Measurements from ENCODE around the gene TMEM203. TPM values are rescaled to one million over a fixed set of nuclear protein-coding genes. Genes with fewer than 3 reads are reported as not detected.

The TMEM203 gene
- total and polyA plus RNA-seq, 2 of the 13 experiments (the other 11 are each of a cell fraction or from before 2014, with no cell fraction given): 23.4 to 36.7 TPM

DNA sequence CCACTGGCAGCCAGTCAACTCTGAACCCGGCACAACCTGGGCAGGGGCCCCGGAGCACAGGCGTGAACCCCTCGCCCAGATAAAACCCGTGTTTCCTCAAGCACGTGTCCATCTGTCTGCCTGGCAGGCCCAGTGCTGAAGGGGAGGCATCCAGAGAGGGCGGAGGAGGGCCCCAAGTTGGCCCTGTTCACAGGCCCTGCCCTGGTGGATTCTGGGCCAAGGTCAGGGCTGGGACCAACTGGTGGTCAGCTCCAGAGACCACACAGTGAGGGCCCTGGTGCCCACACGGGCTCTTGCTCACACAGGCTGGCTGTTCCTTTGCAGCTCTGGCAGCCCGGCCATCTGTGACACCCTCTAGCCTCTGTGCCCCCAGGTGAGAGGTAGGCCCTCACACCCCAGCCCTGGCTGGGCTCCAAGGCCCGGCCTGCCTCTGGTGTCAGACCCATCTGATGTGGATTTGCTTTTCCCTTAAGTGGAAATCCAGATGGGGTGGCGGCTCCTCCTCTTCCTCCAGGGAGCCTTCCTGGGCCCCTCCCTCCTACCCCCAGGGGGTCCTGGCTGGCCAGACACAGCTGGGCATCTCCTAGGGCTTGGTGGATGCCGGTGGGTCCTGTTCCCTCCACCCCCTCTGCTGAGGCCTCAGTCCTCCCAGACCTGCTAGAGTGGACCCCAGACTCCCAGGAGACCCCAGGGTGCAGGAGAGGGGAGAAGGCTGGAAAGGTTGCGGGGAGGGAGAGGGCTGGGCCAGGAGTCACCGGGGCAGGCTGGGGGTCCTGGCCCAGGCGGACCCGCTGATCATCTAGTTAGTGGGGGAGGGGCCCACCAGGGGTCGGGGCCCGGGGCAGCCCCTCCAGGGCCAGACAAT lies 45.1 kb upstream of the TMEM203 start (continued):
- TF ChIP-seq, protein P1, sequence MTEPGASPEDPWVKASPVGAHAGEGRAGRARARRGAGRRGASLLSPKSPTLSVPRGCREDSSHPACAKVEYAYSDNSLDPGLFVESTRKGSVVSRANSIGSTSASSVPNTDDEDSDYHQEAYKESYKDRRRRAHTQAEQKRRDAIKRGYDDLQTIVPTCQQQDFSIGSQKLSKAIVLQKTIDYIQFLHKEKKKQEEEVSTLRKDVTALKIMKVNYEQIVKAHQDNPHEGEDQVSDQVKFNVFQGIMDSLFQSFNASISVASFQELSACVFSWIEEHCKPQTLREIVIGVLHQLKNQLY (CRISPR knock-in tag; IDR thresholded peaks at IDR 0.05): peak; percentile 35; the same call in 1 of the 2 replicates
- TF ChIP-seq, protein P2, sequence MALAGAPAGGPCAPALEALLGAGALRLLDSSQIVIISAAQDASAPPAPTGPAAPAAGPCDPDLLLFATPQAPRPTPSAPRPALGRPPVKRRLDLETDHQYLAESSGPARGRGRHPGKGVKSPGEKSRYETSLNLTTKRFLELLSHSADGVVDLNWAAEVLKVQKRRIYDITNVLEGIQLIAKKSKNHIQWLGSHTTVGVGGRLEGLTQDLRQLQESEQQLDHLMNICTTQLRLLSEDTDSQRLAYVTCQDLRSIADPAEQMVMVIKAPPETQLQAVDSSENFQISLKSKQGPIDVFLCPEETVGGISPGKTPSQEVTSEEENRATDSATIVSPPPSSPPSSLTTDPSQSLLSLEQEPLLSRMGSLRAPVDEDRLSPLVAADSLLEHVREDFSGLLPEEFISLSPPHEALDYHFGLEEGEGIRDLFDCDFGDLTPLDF (CRISPR knock-in tag; IDR thresholded peaks at IDR 0.05): no peak
- TF ChIP-seq CHD4 (IDR thresholded peaks at IDR 0.05; ENCODE audit: borderline replicate concordance, low read length): no peak
- TF ChIP-seq ZNF496 (CRISPR knock-in tag; IDR thresholded peaks at IDR 0.05; ENCODE audit: insufficient replicate concordance): no peak
- no peak for TF ChIP-seq JUNB (CRISPR knock-in tag; IDR thresholded peaks at IDR 0.05; ENCODE audit: borderline replicate concordance)
- TF ChIP-seq ZNF75D (CRISPR knock-in tag; IDR thresholded peaks at IDR 0.05; ENCODE audit: borderline replicate concordance): no peak
- TF ChIP-seq HOXA3 (CRISPR knock-in tag; IDR thresholded peaks at IDR 0.05): peak; percentile 18; the same call in 1 of the 2 replicates
- no peak for TF ChIP-seq FOXA1 (IDR thresholded peaks at IDR 0.05)
- TF ChIP-seq FOXA1 (CRISPR knock-in tag; IDR thresholded peaks at IDR 0.05): no peak
- TF ChIP-seq PHB2 (IDR thresholded peaks at IDR 0.05; ENCODE audit: partially characterized antibody): no peak
- TF ChIP-seq FOXK2 (IDR thresholded peaks at IDR 0.05): no peak
- TF ChIP-seq HNRNPL (IDR thresholded peaks at IDR 0.05; ENCODE audit: low read depth, low read length): peak; percentile 62; the same call in 1 of the 2 replicates
- 0 out of 2 replicates have a peak, but pooled peaks have one; percentile 30 for TF ChIP-seq ZNF317 (CRISPR knock-in tag; IDR thresholded peaks at IDR 0.05)
- no peak for TF ChIP-seq KLF6 (CRISPR knock-in tag; IDR thresholded peaks at IDR 0.05)
- no peak for TF ChIP-seq ZKSCAN5 (CRISPR knock-in tag; IDR thresholded peaks at IDR 0.05)
- TF ChIP-seq HDAC1 (CRISPR knock-in tag; IDR thresholded peaks at IDR 0.05): peak; percentile 72
- no peak for TF ChIP-seq CENPX (CRISPR knock-in tag; IDR thresholded peaks at IDR 0.05)
- TF ChIP-seq TARDBP (CRISPR knock-in tag; IDR thresholded peaks at IDR 0.05): 0 out of 2 replicates have a peak, but pooled peaks have one; percentile 19
- TF ChIP-seq YY1 (IDR thresholded peaks at IDR 0.05; ENCODE audit: insufficient read depth, insufficient replicate concordance, low read depth, low read length): no peak
- TF ChIP-seq, protein P3, sequence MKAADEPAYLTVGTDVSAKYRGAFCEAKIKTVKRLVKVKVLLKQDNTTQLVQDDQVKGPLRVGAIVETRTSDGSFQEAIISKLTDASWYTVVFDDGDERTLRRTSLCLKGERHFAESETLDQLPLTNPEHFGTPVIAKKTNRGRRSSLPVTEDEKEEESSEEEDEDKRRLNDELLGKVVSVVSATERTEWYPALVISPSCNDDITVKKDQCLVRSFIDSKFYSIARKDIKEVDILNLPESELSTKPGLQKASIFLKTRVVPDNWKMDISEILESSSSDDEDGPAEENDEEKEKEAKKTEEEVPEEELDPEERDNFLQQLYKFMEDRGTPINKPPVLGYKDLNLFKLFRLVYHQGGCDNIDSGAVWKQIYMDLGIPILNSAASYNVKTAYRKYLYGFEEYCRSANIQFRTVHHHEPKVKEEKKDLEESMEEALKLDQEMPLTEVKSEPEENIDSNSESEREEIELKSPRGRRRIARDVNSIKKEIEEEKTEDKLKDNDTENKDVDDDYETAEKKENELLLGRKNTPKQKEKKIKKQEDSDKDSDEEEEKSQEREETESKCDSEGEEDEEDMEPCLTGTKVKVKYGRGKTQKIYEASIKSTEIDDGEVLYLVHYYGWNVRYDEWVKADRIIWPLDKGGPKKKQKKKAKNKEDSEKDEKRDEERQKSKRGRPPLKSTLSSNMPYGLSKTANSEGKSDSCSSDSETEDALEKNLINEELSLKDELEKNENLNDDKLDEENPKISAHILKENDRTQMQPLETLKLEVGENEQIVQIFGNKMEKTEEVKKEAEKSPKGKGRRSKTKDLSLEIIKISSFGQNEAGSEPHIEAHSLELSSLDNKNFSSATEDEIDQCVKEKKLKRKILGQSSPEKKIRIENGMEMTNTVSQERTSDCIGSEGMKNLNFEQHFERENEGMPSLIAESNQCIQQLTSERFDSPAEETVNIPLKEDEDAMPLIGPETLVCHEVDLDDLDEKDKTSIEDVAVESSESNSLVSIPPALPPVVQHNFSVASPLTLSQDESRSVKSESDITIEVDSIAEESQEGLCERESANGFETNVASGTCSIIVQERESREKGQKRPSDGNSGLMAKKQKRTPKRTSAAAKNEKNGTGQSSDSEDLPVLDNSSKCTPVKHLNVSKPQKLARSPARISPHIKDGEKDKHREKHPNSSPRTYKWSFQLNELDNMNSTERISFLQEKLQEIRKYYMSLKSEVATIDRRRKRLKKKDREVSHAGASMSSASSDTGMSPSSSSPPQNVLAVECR (CRISPR knock-in tag; IDR thresholded peaks at IDR 0.05; ENCODE audit: borderline replicate concordance): peak; percentile 50; the same call in 1 of the 2 replicates
- TF ChIP-seq, protein P4, sequence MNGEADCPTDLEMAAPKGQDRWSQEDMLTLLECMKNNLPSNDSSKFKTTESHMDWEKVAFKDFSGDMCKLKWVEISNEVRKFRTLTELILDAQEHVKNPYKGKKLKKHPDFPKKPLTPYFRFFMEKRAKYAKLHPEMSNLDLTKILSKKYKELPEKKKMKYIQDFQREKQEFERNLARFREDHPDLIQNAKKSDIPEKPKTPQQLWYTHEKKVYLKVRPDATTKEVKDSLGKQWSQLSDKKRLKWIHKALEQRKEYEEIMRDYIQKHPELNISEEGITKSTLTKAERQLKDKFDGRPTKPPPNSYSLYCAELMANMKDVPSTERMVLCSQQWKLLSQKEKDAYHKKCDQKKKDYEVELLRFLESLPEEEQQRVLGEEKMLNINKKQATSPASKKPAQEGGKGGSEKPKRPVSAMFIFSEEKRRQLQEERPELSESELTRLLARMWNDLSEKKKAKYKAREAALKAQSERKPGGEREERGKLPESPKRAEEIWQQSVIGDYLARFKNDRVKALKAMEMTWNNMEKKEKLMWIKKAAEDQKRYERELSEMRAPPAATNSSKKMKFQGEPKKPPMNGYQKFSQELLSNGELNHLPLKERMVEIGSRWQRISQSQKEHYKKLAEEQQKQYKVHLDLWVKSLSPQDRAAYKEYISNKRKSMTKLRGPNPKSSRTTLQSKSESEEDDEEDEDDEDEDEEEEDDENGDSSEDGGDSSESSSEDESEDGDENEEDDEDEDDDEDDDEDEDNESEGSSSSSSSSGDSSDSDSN (CRISPR knock-in tag; IDR thresholded peaks at IDR 0.05): 0 out of 2 replicates have a peak, but pooled peaks have one; percentile 27
- no peak for TF ChIP-seq BRCA1 (CRISPR knock-in tag; IDR thresholded peaks at IDR 0.05)
- TF ChIP-seq NFRKB (IDR thresholded peaks at IDR 0.05): no peak
